HUES48 (cell line): ENCODE data around the gene CCNY.

Experiments
- H3K27ac ChIP-seq: one replicate; pipeline ENCODE4 v1.7.0; 2013; ENCODE audit warnings: low read depth, low read length, inconsistent platforms
- H3K27me3 ChIP-seq: 2 replicates; pipeline ENCODE4 v1.6.1; 2013; ENCODE audit warnings: mild to moderate bottlenecking, low read length; ENCODE audit not compliant: control insufficient read depth, insufficient read depth
- H3K36me3 ChIP-seq: 2 replicates; pipeline ENCODE4 v1.6.1; 2013; ENCODE audit warnings: low read length; ENCODE audit not compliant: control insufficient read depth, insufficient read depth
- H3K4me1 ChIP-seq: 2 replicates; pipeline ENCODE4 v1.6.1; 2013; ENCODE audit warnings: mild to moderate bottlenecking, low read length; ENCODE audit not compliant: control insufficient read depth, insufficient read depth
- H3K4me3 ChIP-seq: 2 replicates; pipeline ENCODE4 v1.5.1; 2013; ENCODE audit warnings: mild to moderate bottlenecking, low read depth, low read length
- H3K9ac ChIP-seq: 2 replicates; pipeline ENCODE4 v1.6.1; 2013; ENCODE audit warnings: mild to moderate bottlenecking, low read depth, low read length, moderate library complexity
- H3K9me3 ChIP-seq: 2 replicates; pipeline ENCODE4 v1.6.1; 2013; ENCODE audit warnings: low read length; ENCODE audit not compliant: control insufficient read depth, insufficient read depth

CCNY gene

DNA sequence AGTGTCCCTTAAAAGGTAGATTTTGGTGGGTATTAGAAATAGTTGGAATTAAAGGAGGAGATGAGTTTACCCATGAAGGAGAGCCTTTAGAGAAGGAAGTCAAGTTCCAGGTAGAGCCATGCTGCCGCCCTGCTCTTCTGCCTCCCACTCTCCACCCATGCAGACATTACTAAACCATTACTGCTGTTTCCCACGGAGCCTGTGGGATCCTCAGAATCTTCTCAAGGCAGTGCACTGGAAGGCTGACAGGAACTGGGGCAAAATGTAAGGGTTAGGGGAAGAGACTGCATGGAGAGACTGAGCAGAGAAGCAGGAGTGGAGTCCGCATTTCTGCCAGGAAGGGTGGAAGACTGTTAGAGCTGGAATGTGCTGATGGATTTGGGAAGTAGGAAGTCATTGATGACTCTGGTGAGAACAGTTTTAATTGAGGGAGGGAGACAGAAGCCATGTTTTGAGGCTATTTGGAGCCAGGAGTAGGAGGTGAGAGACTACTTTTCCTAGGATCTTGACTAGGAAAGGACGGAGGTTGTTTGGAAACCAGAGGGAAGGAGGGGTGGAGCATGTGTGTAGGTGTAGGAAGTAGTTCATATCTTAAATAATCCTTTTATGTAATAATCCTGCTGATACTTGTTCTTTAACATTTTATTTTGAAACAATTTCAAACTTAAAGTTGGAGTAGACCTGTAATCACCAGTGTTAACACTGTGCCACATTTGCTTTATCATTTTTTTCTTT, 109.0 kb downstream of the CCNY start:
- no peak overlapping the region for H3K4me3 ChIP-seq
- no peaks in the 10 kb centered on the region for H3K27me3 ChIP-seq
- no peak overlapping the region for H3K9ac ChIP-seq
- H3K27ac ChIP-seq = no peak overlapping the region
- no peaks in the 10 kb centered on the region for H3K36me3 ChIP-seq
- peaks cover 25% of the 10 kb centered on the region for H3K4me1 ChIP-seq
- H3K9me3 ChIP-seq = peaks cover 34% of the 10 kb centered on the region

DNA sequence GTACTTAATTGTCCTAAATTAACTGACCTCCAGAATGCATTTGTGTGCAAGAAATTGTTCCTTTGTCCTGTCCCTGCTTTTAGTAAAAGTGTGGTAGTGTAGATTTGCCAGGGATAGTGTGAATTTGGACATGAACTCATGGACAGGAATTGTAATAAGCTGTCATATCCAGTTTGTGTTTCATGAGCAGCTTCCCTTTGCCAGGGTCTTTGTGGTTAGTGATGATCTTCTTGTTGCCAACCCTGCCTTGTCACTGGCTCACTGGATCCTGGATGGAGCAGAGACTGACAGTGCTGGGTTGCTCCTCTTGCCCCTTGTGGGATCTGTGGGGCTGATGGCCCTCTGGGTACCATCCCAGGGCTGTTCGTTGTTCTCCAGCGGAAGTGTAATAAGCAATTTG, 110.1 kb downstream of the CCNY start:
- no peak overlapping the region for H3K4me3 ChIP-seq
- H3K9me3 ChIP-seq = peaks cover 34% of the 10 kb centered on the region
- peaks cover 26% of the 10 kb centered on the region for H3K4me1 ChIP-seq
- no peak overlapping the region for H3K27ac ChIP-seq
- no peaks in the 10 kb centered on the region for H3K36me3 ChIP-seq
- H3K9ac ChIP-seq = no peak overlapping the region
- no peaks in the 10 kb centered on the region for H3K27me3 ChIP-seq

DNA sequence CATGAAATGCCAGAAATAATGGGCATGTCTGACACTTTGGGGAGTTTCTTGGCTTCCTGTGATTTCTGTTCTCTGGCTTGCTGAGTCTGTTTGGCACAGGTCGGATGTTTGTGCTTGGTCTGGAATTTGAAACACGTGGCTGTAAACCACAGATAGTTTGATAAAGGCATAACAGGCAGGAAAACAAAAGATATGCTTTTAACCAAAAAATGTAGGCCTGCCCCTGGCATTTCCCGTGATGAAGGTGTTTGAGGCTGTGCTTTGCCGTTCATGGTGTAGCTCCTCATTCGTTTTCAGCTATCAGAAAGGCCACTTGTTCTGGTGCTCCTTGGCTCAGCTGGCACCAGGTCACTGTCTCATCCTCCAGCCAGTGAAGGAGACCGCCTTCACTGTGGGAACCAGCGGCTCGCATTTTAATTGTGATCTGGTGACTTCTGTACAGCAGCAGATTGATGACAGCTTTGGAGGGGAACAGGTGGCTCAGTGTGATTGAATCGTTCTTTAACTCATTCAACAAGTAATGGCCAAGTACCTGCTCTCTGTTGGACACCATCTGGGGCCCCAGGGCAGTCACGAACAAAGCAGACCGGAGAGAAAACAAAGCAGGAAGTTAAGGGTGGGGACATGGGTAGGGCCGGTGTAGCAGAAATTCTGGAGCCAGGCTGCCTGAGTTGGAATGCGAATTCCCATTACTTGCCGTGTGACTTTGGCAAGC, 111.5 kb downstream of the CCNY start:
- no peaks in the 10 kb centered on the region for H3K36me3 ChIP-seq
- H3K27me3 ChIP-seq = no peaks in the 10 kb centered on the region
- H3K4me3 ChIP-seq = no peak overlapping the region
- peaks cover 24% of the 10 kb centered on the region for H3K9me3 ChIP-seq
- no peak overlapping the region for H3K9ac ChIP-seq
- peak overlapping the region; percentile 28 for H3K27ac ChIP-seq
- peaks cover 26% of the 10 kb centered on the region for H3K4me1 ChIP-seq

GRCh38 chr10:35448687-35449662, 112.7 kb downstream of the CCNY start:
- Histone ChIP-seq H3K9me3 (peaks cover 13% of the 10 kb centered on the region), H3K4me1 (peaks cover 26% of the 10 kb centered on the region), H3K36me3 (no peaks in the 10 kb centered on the region)

GRCh38 chr10:35449944-35450343, 113.6 kb downstream of the CCNY start:
- Histone ChIP-seq H3K9ac (no peak overlapping the region), H3K4me1 (peaks cover 33% of the 10 kb centered on the region), H3K4me3 (no peak overlapping the region), H3K9me3 (peaks cover 3% of the 10 kb centered on the region; the same call in 1 of the 2 replicates), H3K27ac (no peak overlapping the region), H3K27me3 (no peaks in the 10 kb centered on the region), H3K36me3 (no peaks in the 10 kb centered on the region)

More at GRCh38 chr10:35448687-35449662, 112.7 kb downstream of the CCNY start:
- no peak overlapping the region for H3K27ac ChIP-seq
- no peak overlapping the region for H3K9ac ChIP-seq
- H3K27me3 ChIP-seq = no peaks in the 10 kb centered on the region
- H3K4me3 ChIP-seq = no peak overlapping the region

GRCh38 chr10:35451151-35452016, 115.1 kb downstream of the CCNY start:
- Histone ChIP-seq H3K27me3 (no peaks in the 10 kb centered on the region), H3K36me3 (no peaks in the 10 kb centered on the region), H3K27ac (no peak overlapping the region), H3K9me3 (no peaks in the 10 kb centered on the region), H3K9ac (no peak overlapping the region), H3K4me3 (no peak overlapping the region), H3K4me1 (peaks cover 42% of the 10 kb centered on the region)

DNA sequence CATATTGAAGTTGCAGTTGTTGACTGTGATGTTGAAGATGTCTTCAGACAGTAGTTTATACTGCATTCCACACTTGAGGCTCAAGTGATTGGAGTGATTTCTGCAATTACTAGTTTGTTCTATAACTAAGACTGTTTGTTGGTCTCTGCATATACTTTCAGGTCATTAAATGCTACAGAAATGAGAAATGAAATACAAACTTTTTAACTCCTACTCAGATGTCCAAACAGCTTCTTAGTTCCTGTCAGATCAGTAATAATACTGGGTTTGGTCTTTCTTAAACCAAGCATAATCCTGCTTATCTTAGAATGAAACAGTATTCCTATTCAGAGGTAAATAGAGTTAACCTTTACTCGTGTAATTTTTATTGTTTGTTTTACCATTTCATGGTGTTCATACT, 115.9 kb downstream of the CCNY start:
- H3K27ac ChIP-seq = no peak overlapping the region
- no peak overlapping the region for H3K4me3 ChIP-seq
- H3K36me3 ChIP-seq = no peaks in the 10 kb centered on the region
- no peaks in the 10 kb centered on the region for H3K9me3 ChIP-seq
- peaks cover 43% of the 10 kb centered on the region for H3K4me1 ChIP-seq
- no peaks in the 10 kb centered on the region for H3K27me3 ChIP-seq
- H3K9ac ChIP-seq = no peak overlapping the region

DNA sequence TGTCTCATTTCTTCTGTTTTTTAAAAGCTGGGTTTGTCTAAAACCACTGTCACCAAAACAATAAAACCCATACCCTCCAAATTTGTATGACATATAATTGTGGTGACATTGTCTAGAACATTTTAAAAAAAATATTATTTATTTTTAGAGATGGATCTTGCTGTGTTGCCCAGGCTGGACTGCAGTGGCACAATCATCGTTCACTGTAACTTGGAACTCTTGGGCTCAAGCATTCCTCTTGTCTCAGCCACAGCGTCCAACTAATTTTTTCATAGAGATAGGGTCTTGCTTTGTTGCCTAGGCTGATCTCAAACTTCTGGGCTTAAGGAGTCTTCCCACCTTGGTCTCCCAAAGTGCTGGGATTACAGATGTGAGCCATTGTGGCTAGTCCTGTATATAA, 116.5 kb downstream of the CCNY start:
- Histone ChIP-seq H3K4me1 (peaks cover 37% of the 10 kb centered on the region), H3K27me3 (no peaks in the 10 kb centered on the region), H3K27ac (no peak overlapping the region), H3K36me3 (no peaks in the 10 kb centered on the region), H3K4me3 (no peak overlapping the region), H3K9ac (no peak overlapping the region), H3K9me3 (no peaks in the 10 kb centered on the region)

DNA sequence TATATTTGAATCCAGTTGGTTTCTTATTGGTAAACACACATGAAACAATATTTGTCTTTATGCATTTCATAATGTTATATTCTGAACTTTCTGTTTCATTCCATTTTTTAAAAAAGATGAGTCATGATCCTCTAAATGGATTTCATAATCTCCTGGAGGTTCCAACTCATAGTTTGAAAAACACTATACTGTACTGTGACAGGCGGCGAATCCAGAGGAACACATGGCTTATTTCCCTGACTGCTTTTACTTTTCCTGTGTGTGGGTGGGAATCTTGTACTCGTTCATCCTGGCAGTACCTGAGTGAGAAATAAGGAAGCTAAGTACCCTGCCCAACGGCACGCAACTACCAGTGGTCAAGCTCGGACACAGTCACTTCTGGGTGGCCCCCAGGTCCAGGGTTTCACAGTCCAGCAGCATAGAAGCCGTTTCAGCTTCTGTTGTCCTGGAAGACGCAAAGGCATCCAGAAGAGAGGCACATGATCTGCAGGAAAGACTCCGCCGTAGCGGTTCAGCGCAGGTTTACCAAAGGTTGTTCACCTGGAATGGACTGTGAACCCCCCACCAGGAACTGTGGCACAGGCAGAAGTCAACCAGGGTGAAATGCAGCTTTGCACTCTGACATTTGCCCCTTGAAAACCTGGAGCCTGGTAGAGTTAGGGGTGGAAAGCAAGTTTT, 117.7 kb downstream of the CCNY start:
- Histone ChIP-seq H3K27ac (no peak overlapping the region), H3K9ac (no peak overlapping the region), H3K9me3 (no peaks in the 10 kb centered on the region), H3K4me1 (peaks cover 39% of the 10 kb centered on the region), H3K27me3 (no peaks in the 10 kb centered on the region), H3K36me3 (no peaks in the 10 kb centered on the region), H3K4me3 (no peak overlapping the region)
